OCI-LY7 (cell line): Measurements from ENCODE around the gene E2F7.

Experiments used
- EZH2phosphoT487 ChIP-seq: fragments of 200-600 bp; sonication (generic); IDR thresholded peaks from 2 replicates; pipeline ENCODE4 v1.6.1; 2018; ENCODE audit warnings: low read depth, borderline replicate concordance, mild to moderate bottlenecking, mixed run types, antibody characterized with exemption, low read length, moderate library complexity, mixed read lengths
- TF ChIP-seq, protein P1 (sequence below): fragments of 200-600 bp; sonication (generic); conservative IDR thresholded peaks from 2 replicates; pipeline ENCODE4 v1.5.1; 2014; ENCODE audit warnings: mild to moderate bottlenecking, antibody characterized with exemption, low read length, moderate library complexity, mixed read lengths

DNA sequence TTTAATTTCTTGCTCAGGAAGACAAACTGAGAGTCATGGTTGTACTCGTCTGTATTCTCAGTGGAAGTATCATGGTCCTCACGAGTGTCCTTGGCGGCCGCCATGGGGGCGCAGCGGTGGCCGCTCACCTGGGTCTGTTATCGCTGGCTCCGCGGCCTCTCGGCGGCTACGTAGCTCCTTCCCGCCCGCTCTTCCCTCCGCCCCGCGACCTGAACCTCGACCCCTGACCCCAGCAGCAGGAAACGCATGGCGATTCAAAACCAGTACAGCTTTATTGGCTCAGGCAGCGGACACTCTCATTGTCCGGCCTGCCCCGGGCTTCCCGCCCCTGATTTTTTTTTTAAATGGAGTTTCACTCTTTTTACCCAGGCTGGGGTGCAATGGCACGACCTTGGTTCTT is 80.8 kb downstream of the E2F7 start:
- TF ChIP-seq, protein P1, sequence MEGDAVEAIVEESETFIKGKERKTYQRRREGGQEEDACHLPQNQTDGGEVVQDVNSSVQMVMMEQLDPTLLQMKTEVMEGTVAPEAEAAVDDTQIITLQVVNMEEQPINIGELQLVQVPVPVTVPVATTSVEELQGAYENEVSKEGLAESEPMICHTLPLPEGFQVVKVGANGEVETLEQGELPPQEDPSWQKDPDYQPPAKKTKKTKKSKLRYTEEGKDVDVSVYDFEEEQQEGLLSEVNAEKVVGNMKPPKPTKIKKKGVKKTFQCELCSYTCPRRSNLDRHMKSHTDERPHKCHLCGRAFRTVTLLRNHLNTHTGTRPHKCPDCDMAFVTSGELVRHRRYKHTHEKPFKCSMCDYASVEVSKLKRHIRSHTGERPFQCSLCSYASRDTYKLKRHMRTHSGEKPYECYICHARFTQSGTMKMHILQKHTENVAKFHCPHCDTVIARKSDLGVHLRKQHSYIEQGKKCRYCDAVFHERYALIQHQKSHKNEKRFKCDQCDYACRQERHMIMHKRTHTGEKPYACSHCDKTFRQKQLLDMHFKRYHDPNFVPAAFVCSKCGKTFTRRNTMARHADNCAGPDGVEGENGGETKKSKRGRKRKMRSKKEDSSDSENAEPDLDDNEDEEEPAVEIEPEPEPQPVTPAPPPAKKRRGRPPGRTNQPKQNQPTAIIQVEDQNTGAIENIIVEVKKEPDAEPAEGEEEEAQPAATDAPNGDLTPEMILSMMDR = no peak
- no peak for TF ChIP-seq EZH2phosphoT487
